GM23338 (cell line): ENCODE measurements around the gene FOXE3.

ENCODE experiments used
- POLR2AphosphoS5 ChIP-seq: IDR thresholded peaks from 2 replicates; pipeline ENCODE4 v1.6.1; 2016; ENCODE audit warnings: antibody characterized with exemption, low read depth
- ZNF114 ChIP-seq: fragments of 250-450 bp; sonication (Bioruptor Pico); IDR thresholded peaks from 2 replicates; pipeline ENCODE4 v1.5.0; 2020; ENCODE audit warnings: mild to moderate bottlenecking, moderate library complexity
- TF ChIP-seq, protein P1 (sequence below): IDR thresholded peaks from one replicate; pipeline ENCODE4 v1.6.1; 2018; ENCODE audit warnings: antibody characterized with exemption; ENCODE audit not compliant: unreplicated experiment

DNA sequence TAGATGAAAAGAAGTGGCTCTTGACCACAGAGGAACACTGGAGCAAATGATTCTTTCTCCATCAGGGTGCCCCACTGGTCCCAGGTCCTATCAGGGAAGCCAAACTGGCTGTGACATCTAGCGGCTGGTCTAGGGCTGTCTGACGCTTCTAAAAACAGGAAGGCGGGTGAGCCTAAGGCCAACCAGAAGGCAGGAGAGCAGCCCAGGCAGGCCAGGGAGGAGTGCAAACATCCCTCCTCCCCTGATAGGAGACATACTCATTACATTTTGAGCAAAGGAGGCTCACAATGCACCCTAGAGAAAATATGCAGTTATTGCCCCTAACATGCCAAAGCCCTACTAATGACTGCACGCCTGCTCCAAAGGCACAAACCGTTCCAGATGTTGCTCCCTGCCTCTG, 10.4 kb upstream of the FOXE3 start:
- TF ChIP-seq, protein P1, sequence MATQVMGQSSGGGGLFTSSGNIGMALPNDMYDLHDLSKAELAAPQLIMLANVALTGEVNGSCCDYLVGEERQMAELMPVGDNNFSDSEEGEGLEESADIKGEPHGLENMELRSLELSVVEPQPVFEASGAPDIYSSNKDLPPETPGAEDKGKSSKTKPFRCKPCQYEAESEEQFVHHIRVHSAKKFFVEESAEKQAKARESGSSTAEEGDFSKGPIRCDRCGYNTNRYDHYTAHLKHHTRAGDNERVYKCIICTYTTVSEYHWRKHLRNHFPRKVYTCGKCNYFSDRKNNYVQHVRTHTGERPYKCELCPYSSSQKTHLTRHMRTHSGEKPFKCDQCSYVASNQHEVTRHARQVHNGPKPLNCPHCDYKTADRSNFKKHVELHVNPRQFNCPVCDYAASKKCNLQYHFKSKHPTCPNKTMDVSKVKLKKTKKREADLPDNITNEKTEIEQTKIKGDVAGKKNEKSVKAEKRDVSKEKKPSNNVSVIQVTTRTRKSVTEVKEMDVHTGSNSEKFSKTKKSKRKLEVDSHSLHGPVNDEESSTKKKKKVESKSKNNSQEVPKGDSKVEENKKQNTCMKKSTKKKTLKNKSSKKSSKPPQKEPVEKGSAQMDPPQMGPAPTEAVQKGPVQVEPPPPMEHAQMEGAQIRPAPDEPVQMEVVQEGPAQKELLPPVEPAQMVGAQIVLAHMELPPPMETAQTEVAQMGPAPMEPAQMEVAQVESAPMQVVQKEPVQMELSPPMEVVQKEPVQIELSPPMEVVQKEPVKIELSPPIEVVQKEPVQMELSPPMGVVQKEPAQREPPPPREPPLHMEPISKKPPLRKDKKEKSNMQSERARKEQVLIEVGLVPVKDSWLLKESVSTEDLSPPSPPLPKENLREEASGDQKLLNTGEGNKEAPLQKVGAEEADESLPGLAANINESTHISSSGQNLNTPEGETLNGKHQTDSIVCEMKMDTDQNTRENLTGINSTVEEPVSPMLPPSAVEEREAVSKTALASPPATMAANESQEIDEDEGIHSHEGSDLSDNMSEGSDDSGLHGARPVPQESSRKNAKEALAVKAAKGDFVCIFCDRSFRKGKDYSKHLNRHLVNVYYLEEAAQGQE = no peak
- TF ChIP-seq ZNF114 = no peak
- no peak for TF ChIP-seq POLR2AphosphoS5
